GM12864 (cell line): ENCODE measurements around the gene GC.
"Not testable (repeated sequence)": the region's sequence is repeated elsewhere in the genome, so short reads cannot be mapped to it uniquely, and the experiment has no call there.

Source experiments
- DNase-seq: peaks from one replicate; pipeline ENCODE4 v3.0.0-alpha.2; 2011; ENCODE audit warnings: low read depth
- H3K4me3 ChIP-seq: 2 replicates; pipeline ENCODE4 v1.5.1; 2011; ENCODE audit warnings: mild to moderate bottlenecking, low read depth, low read length, control low read depth
- TF ChIP-seq, protein P1 (sequence below): IDR thresholded peaks from 2 replicates; pipeline ENCODE4 v1.5.1; 2011; ENCODE audit warnings: low read depth, mild to moderate bottlenecking, moderate library complexity, low read length, control low read depth, inconsistent platforms; ENCODE audit errors: missing control alignments

GC gene

DNA sequence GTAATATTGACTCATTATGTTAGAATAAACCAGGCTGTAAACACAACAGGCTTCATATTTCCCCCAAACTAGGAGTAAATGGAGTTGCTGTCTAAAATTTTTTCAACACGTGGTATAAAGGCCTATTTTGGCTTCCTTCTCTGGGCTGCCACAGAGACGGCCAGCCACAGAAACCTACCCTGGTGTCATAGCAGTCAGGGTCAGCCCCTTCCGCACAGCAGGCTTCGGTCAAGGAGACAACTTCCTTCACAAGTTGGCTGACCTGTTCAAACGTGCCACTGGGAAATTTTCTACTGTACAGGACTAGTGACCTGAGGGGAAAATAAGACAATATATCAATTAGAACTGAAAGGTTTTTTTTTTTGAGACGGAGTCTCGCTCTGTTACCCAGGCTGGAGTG, 15.8 kb downstream of the GC start:
- TF ChIP-seq, protein P1, sequence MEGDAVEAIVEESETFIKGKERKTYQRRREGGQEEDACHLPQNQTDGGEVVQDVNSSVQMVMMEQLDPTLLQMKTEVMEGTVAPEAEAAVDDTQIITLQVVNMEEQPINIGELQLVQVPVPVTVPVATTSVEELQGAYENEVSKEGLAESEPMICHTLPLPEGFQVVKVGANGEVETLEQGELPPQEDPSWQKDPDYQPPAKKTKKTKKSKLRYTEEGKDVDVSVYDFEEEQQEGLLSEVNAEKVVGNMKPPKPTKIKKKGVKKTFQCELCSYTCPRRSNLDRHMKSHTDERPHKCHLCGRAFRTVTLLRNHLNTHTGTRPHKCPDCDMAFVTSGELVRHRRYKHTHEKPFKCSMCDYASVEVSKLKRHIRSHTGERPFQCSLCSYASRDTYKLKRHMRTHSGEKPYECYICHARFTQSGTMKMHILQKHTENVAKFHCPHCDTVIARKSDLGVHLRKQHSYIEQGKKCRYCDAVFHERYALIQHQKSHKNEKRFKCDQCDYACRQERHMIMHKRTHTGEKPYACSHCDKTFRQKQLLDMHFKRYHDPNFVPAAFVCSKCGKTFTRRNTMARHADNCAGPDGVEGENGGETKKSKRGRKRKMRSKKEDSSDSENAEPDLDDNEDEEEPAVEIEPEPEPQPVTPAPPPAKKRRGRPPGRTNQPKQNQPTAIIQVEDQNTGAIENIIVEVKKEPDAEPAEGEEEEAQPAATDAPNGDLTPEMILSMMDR = no peak
- DNase-seq = no peak
- H3K4me3 ChIP-seq = no peak overlapping the region

DNA sequence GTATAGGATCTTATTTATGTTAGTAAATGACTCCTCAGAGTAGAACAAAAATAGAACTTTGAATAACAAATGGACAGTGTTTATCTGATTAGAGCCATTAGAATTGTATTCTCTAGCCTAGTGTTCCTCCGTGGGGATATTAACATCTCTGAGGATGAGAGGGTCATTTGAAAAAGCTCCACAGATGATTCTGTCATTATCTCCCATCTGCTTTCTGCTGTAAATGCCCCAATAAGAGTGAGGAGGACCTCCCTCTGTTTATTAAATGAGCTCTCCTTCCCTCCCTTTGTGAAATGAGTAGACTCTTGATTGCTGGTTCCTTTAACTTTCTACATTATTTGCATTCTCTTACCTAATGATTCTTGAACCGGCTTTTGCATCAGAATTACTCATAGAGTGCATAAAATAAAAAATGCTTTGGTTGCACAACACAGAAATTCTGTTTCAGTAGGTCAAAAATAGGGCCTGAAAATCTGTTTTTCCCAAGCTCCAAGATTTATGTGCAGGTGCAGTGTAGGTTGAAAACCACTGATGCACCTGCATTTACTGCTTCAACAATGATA, 18.0 kb downstream of the GC start:
- no peak overlapping the region for H3K4me3 ChIP-seq
- no peak for DNase-seq
- TF ChIP-seq, protein P1 = no peak

DNA sequence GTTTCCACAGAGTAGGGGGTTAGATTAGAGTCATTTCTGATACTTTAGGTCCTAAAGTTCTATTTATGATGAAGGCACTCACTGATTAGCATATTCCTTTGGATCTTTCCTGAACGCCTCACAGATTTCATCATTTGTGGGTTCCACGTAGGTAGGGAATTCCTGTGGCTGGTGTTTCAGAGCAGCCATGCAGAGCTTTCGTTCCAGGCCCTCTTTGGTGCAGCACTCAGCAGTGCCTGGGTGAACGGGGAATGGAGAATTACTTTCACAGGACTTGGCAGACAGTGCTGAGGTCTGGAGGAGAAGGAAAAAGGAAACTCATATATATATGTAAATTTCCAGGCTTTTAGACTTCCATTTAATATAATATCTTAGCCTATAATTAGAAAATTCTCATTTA, 18.5 kb downstream of the GC start:
- no peak for DNase-seq
- TF ChIP-seq, protein P1 = no peak
- no peak overlapping the region for H3K4me3 ChIP-seq

DNA sequence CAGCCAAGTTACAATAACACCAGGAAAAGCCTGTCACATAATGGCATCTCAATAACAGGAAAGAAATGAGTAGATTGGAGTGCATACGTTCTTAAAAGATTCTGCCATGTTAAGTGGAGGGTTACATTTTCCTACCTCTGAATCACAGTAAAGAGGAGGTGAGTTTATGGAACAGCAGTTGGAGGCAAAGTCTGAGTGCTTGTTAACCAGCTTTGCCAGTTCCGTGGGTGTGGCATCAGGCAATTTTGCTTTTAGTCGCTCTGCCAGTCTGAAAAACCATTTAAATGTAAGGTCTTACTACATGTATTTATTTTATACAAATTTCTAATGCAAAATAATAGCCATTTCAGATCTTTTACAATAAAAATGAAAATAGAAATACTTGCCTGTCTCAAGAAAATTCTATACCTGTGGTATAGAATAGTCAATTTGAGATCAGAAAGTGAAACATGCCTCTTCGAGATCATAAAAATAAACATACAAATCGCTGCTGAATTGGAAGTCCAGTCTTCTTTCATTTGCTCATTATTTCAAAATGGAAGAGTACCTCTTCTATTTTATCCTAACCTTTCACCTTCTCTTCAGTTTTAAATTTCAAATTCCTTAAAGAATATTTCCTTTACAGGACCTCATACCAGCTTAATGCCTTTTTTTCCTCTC, 31.4 kb downstream of the GC start:
- H3K4me3 ChIP-seq = no peak overlapping the region
- TF ChIP-seq, protein P1 = no peak
- no peak for DNase-seq

DNA sequence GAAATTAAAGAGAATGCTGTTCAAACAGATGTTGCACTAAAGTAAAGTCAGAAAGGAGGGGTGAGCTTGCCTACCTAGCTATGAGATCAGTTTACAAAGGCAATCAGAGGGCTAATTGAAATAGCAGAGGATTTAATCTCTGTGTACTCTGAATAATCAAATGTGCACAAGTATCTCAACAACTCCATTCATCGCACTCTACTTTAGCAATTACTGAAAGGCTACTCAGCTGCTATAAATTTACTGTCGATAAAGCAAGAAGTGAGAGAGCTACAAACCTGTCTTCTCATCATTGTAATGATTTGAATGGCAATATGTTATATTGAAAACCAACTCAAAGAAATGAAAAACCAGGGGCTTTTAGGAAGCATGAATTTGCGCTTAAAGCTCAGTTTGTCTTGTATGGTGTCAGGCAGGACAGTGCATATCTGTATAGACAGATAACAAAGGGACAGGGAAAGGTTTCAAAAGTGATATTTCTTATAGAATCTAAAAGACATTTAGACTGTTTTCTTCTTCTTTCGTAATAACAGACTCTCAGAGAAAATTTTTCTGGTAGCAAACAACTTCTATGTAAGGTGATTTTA, 34.8 kb downstream of the GC start:
- no peak overlapping the region for H3K4me3 ChIP-seq
- TF ChIP-seq, protein P1 = no peak
- DNase-seq = no peak

DNA sequence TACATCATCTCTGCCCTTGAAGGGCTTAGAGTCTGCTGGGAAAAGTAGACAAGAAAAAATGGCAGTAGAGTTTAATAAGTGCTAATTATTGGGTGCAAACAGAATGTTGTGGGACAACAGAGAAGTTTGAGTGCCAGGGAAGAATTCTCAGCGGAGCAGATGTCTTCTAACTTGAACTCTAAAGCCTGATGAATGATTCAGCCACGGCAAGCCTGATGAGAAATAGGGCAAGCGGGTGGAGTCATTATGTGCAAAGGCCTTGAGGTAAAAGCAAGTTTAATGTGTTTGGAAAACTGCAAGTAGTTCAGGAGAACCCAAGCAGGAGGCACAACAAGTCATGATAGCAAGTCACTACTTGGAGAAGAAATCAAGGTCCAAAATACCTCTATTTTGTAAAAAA, 37.5 kb downstream of the GC start:
- no peak for DNase-seq
- TF ChIP-seq, protein P1 = no peak
- H3K4me3 ChIP-seq = no peak overlapping the region

DNA sequence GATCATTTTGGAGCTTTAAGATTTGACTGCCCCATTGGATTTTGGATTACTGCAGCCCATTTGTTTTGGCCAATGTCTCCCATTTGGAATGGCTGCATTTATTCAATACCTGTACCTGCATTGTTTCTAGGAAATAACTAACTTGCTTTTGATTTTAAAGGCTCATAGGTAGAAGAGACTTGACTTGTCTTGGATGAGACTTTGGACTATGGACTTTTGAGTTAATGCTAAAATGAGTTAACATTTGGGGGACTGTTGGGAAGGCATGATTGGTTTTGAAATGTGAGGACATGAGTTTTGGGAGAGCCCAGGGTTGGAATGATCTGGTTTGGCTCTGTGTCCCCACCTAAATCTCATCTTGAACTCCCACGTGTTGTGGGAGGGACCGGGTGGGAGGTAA, 45.1 kb downstream of the GC start:
- not testable (repeated sequence) for DNase-seq, H3K4me3 ChIP-seq
